GM23248 (cell line): ENCODE results near the gene CNGB1.

ENCODE experiments used
- EZH2 ChIP-seq: fragments of 200-600 bp; sonication (generic); IDR thresholded peaks from 2 replicates; pipeline ENCODE4 v1.6.1; 2018; ENCODE audit warnings: antibody characterized with exemption, mild to moderate bottlenecking; ENCODE audit not compliant: insufficient read depth, poor library complexity, severe bottlenecking
- EZH2phosphoT487 ChIP-seq: fragments of 200-600 bp; sonication (generic); IDR thresholded peaks from 2 replicates; pipeline ENCODE4 v1.6.1; 2018; ENCODE audit warnings: antibody characterized with exemption, moderate library complexity, mild to moderate bottlenecking, low read depth; ENCODE audit not compliant: insufficient read depth

GRCh38 chr16:57939872-57940224, 31.1 kb downstream of the CNGB1 start:
- TF ChIP-seq EZH2phosphoT487: no peak
- no peak for TF ChIP-seq EZH2
